HG03432 (cell line): ENCODE measurements around the gene NXPH2.
"Not testable (repeated sequence)": the region's sequence is repeated elsewhere in the genome, so short reads cannot be mapped to it uniquely, and the experiment has no call there.

Source experiments
- ATAC-seq: cut with Tn5 transposase; IDR thresholded peaks from one replicate; pipeline ENCODE4 v1.9.1; 2021; ENCODE audit warnings: mild to moderate bottlenecking, moderate library complexity; ENCODE audit not compliant: unreplicated experiment

The NXPH2 gene

GRCh38 chr2:138760676-138761075, 19.5 kb downstream of the NXPH2 start:
- no peak for ATAC-seq

GRCh38 chr2:138757384-138757783, 22.8 kb downstream of the NXPH2 start:
- ATAC-seq, result no peak

- no peak for ATAC-seq
Measured at GRCh38 chr2:138752197-138752956, 27.8 kb downstream of the NXPH2 start.

- ATAC-seq, result no peak
Measured at GRCh38 chr2:138744713-138745112, 35.5 kb downstream of the NXPH2 start.

- no peak for ATAC-seq
Measured at GRCh38 chr2:138742441-138743057, 37.6 kb downstream of the NXPH2 start.

GRCh38 chr2:138741851-138742250, 38.3 kb downstream of the NXPH2 start:
- no peak for ATAC-seq

- ATAC-seq, result not testable (repeated sequence)
Measured at GRCh38 chr2:138737009-138737554, 43.1 kb downstream of the NXPH2 start.

GRCh38 chr2:138732651-138733050, 47.5 kb downstream of the NXPH2 start:
- ATAC-seq, result no peak

- ATAC-seq, result peak; percentile 92
Measured at GRCh38 chr2:138730497-138731030, 49.6 kb downstream of the NXPH2 start.

- no peak for ATAC-seq
Measured at GRCh38 chr2:138727956-138728355, 52.2 kb downstream of the NXPH2 start.

GRCh38 chr2:138726681-138727080, 53.5 kb downstream of the NXPH2 start:
- ATAC-seq, result no peak

- no peak for ATAC-seq
Measured at GRCh38 chr2:138724729-138725459, 55.3 kb downstream of the NXPH2 start.

GRCh38 chr2:138724327-138724726, 55.9 kb downstream of the NXPH2 start:
- ATAC-seq, result no peak

GRCh38 chr2:138723196-138723987, 56.8 kb downstream of the NXPH2 start:
- ATAC-seq, result no peak

GRCh38 chr2:138722316-138722715, 57.9 kb downstream of the NXPH2 start:
- no peak for ATAC-seq

- ATAC-seq, result no peak
Measured at GRCh38 chr2:138720035-138720838, 60.0 kb downstream of the NXPH2 start.

GRCh38 chr2:138718405-138718804, 61.8 kb downstream of the NXPH2 start:
- ATAC-seq, result peak; percentile 78

GRCh38 chr2:138716183-138716582, 64.0 kb downstream of the NXPH2 start:
- peak; percentile 16 for ATAC-seq

- ATAC-seq, result no peak
Measured at GRCh38 chr2:138713504-138713903, 66.7 kb downstream of the NXPH2 start.

- ATAC-seq, result no peak
Measured at GRCh38 chr2:138713069-138713496, 67.1 kb downstream of the NXPH2 start.
